Measurements from ENCODE around the gene ZRANB1.

GRCh38 chr10:125002423-125003145 lies 60.7 kb downstream of the ZRANB1 start:
- TF ChIP-seq CTCF (IDR thresholded peaks at IDR 0.05; ENCODE audit: poor library complexity) = no peak
- TF ChIP-seq EZH2 (IDR thresholded peaks at IDR 0.05; ENCODE audit: borderline replicate concordance) = no peak
